GM19351 (cell line): ENCODE results near the gene PHOX2B.

Source experiments
- ATAC-seq: cut with Tn5 transposase; IDR thresholded peaks from one replicate; pipeline ENCODE4 v1.9.1; 2021; ENCODE audit warnings: mild to moderate bottlenecking, moderate library complexity; ENCODE audit not compliant: unreplicated experiment

The PHOX2B gene

GRCh38 chr4:41748571-41749475, at the start of gene PHOX2B:
PHOX2B (minus strand) TSS chr4:41748725; CDS start chr4:41748610, 115 bp downstream.
- no peak for ATAC-seq

- ATAC-seq = no peak
Measured at GRCh38 chr4:41797260-41797659, 48.7 kb upstream of the PHOX2B start.

GRCh38 chr4:41796545-41797210, 48.2 kb upstream of the PHOX2B start:
- no peak for ATAC-seq

GRCh38 chr4:41795796-41796385, 47.4 kb upstream of the PHOX2B start:
- ATAC-seq = no peak

- ATAC-seq = no peak
Measured at GRCh38 chr4:41792166-41792565, 43.6 kb upstream of the PHOX2B start.

GRCh38 chr4:41791557-41791956, 43.0 kb upstream of the PHOX2B start:
- no peak for ATAC-seq

- ATAC-seq = no peak
Measured at GRCh38 chr4:41787931-41788330, 39.4 kb upstream of the PHOX2B start.

- no peak for ATAC-seq
Measured at GRCh38 chr4:41785665-41786064, 37.1 kb upstream of the PHOX2B start.

- ATAC-seq = no peak
Measured at GRCh38 chr4:41784191-41784979, 35.9 kb upstream of the PHOX2B start.

- no peak for ATAC-seq
Measured at GRCh38 chr4:41776466-41776865, 27.9 kb upstream of the PHOX2B start.

- no peak for ATAC-seq
Measured at GRCh38 chr4:41763729-41764128, 15.2 kb upstream of the PHOX2B start.

- no peak for ATAC-seq
Measured at GRCh38 chr4:41758884-41759283, 10.4 kb upstream of the PHOX2B start.

GRCh38 chr4:41757521-41758156, 9.1 kb upstream of the PHOX2B start:
- no peak for ATAC-seq

GRCh38 chr4:41753942-41754341, 5.4 kb upstream of the PHOX2B start:
- no peak for ATAC-seq

GRCh38 chr4:41752081-41752836, 3.7 kb upstream of the PHOX2B start:
- ATAC-seq = no peak

GRCh38 chr4:41751449-41752061, 3.0 kb upstream of the PHOX2B start:
- no peak for ATAC-seq

GRCh38 chr4:41750626-41751448, 2.3 kb upstream of the PHOX2B start:
- ATAC-seq = no peak

- no peak for ATAC-seq
Measured at GRCh38 chr4:41750121-41750625, 1.6 kb upstream of the PHOX2B start.
